ENCODE results near the gene KCNG4. TPM values are rescaled to one million over a fixed set of nuclear protein-coding genes. Genes with fewer than 3 reads are reported as not detected.

KCNG4 gene
- total RNA-seq, 2 experiments from 2014 or later, result not detected

GRCh38 chr16:84254062-84254461, 14.2 kb upstream of the KCNG4 start:
- no peak for TF ChIP-seq CTCF (IDR thresholded peaks at IDR 0.05)
- no peak for ATAC-seq (ENCODE audit: poor library complexity)
- DNase-seq, result no peak
- peaks cover 0 to 4% of the 10 kb centered on the region in 2 experiments for H3K9me3 ChIP-seq (ENCODE audit: control insufficient read depth in 1 of 2, insufficient read depth in 1 of 2, low read length in 2 of 2)
- Mint-ChIP-seq H3K4me3 (no peak overlapping the region), H3K27me3 (peaks cover 55% of the 10 kb centered on the region), H3K36me3 (ENCODE audit: low read depth) (no peaks in the 10 kb centered on the region), H3K9me3 (no peaks in the 10 kb centered on the region), H3K4me1 (ENCODE audit: low read depth) (no peaks in the 10 kb centered on the region), H3K27ac (no peak overlapping the region)
- no peak overlapping the region for H3K4me3 ChIP-seq (ENCODE audit: low read length)
- ChIA-PET CTCF (no interaction called here), POLR2A (no interaction called here)
- H3K4me1 ChIP-seq (ENCODE audit: insufficient read depth, low read length), result no peaks in the 10 kb centered on the region
- no peak overlapping the region for H3K27ac ChIP-seq (ENCODE audit: low read depth in 1 of 2, low read length in 2 of 2)
- no peaks in the 10 kb centered on the region for H3K36me3 ChIP-seq (ENCODE audit: insufficient read depth, low read length)
- intact Hi-C loops (cut with DNase I, micrococcal nuclease), result no loop called here
- H3K27me3 ChIP-seq (ENCODE audit: control insufficient read depth in 1 of 2, insufficient read depth in 2 of 2, low read length in 2 of 2), result peaks cover 5% of the 10 kb centered on the region in 2 experiments

GRCh38 chr16:84253173-84253572, 13.4 kb upstream of the KCNG4 start:
- POLR2A ChIA-PET, result no interaction called here
- peaks cover 5% of the 10 kb centered on the region in 2 experiments for H3K27me3 ChIP-seq (ENCODE audit: control insufficient read depth in 1 of 2, insufficient read depth in 2 of 2, low read length in 2 of 2)

GRCh38 chr16:84252184-84252583, 12.4 kb upstream of the KCNG4 start:
- peaks cover 5% of the 10 kb centered on the region in 2 experiments for H3K27me3 ChIP-seq (ENCODE audit: control insufficient read depth in 1 of 2, insufficient read depth in 2 of 2, low read length in 2 of 2)
- CTCF ChIA-PET, result no interaction called here

More at GRCh38 chr16:84253173-84253572, 13.4 kb upstream of the KCNG4 start:
- Mint-ChIP-seq H3K27me3 (peaks cover 47% of the 10 kb centered on the region), H3K4me1 (ENCODE audit: low read depth) (no peaks in the 10 kb centered on the region), H3K9me3 (no peaks in the 10 kb centered on the region), H3K4me3 (no peak overlapping the region), H3K27ac (no peak overlapping the region), H3K36me3 (ENCODE audit: low read depth) (no peaks in the 10 kb centered on the region)
- H3K4me3 ChIP-seq (ENCODE audit: low read length), result no peak overlapping the region
- TF ChIP-seq CTCF (IDR thresholded peaks at IDR 0.05), result no peak
- DNase-seq (no peak), ATAC-seq (ENCODE audit: poor library complexity) (no peak)
- no peaks in the 10 kb centered on the region for H3K36me3 ChIP-seq (ENCODE audit: insufficient read depth, low read length)
- intact Hi-C loops (cut with DNase I, micrococcal nuclease), result no loop called here
- no peak overlapping the region for H3K27ac ChIP-seq (ENCODE audit: low read depth in 1 of 2, low read length in 2 of 2)
- CTCF ChIA-PET, result no interaction called here
- H3K4me1 ChIP-seq (ENCODE audit: insufficient read depth, low read length), result no peaks in the 10 kb centered on the region
- peaks cover 0 to 4% of the 10 kb centered on the region in 2 experiments for H3K9me3 ChIP-seq (ENCODE audit: control insufficient read depth in 1 of 2, insufficient read depth in 1 of 2, low read length in 2 of 2)

More at GRCh38 chr16:84252184-84252583, 12.4 kb upstream of the KCNG4 start:
- Histone ChIP-seq H3K4me3 (ENCODE audit: low read length) (no peak overlapping the region), H3K9me3 (ENCODE audit: control insufficient read depth in 1 of 2, insufficient read depth in 1 of 2, low read length in 2 of 2) (peaks cover 0 to 4% of the 10 kb centered on the region in 2 experiments), H3K4me1 (ENCODE audit: insufficient read depth, low read length) (no peaks in the 10 kb centered on the region), H3K36me3 (ENCODE audit: insufficient read depth, low read length) (no peaks in the 10 kb centered on the region), H3K27ac (ENCODE audit: low read depth in 1 of 2, low read length in 2 of 2) (no peak overlapping the region)
- Mint-ChIP-seq H3K4me1 (ENCODE audit: low read depth) (no peaks in the 10 kb centered on the region), H3K36me3 (ENCODE audit: low read depth) (no peaks in the 10 kb centered on the region), H3K9me3 (no peaks in the 10 kb centered on the region), H3K27ac (no peak overlapping the region), H3K27me3 (peaks cover 44% of the 10 kb centered on the region), H3K4me3 (no peak overlapping the region)
- intact Hi-C loops (cut with DNase I, micrococcal nuclease), result no loop called here
- POLR2A ChIA-PET, result no interaction called here
- no peak for TF ChIP-seq CTCF (IDR thresholded peaks at IDR 0.05)
- ATAC-seq (ENCODE audit: poor library complexity) (no peak), DNase-seq (no peak)
